GM19397 (cell line): ENCODE data around the gene MTMR2.

Source experiments
- ATAC-seq: cut with Tn5 transposase; IDR thresholded peaks from one replicate; pipeline ENCODE4 v1.9.1; 2021; ENCODE audit warnings: mild to moderate bottlenecking, moderate library complexity; ENCODE audit not compliant: unreplicated experiment

MTMR2 gene

DNA sequence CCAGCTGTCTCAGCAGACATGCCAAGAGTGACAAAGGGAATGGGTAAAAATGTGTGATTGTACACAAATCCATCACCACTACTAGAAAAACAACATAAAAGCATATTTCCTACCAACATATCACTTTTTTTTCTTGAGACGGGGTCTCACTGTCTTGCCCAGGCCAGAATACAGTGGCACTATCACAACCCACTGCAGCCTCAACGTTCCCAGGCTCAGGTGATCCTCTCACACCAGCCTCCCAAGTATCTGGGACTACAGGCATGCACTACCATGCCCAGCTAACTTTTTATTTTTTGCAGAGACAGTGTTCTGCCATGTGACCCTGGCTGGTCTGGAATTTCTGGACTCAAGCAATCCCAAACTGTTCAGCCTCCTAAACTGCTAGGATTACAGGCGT is 5.2 kb downstream of the MTMR2 start:
- no peak for ATAC-seq

DNA sequence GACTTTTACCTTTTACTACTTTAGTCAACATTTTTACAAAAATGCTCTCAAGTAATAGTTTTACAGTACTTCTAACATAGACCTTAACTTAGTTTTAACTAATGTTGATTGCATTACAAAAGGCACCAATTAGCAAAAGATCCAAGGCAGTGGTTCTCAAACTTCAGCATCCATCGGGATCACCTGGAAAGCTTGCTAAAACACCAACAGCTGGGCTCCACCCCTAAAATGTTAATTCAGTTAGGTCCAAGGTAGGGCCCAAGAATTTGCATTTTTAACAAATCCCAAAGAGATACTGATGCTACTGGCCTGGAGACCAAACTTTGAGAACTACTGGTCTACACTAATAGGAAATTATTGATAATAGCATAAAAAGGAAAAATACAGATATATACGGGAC is 5.9 kb downstream of the MTMR2 start:
- ATAC-seq, result no peak

DNA sequence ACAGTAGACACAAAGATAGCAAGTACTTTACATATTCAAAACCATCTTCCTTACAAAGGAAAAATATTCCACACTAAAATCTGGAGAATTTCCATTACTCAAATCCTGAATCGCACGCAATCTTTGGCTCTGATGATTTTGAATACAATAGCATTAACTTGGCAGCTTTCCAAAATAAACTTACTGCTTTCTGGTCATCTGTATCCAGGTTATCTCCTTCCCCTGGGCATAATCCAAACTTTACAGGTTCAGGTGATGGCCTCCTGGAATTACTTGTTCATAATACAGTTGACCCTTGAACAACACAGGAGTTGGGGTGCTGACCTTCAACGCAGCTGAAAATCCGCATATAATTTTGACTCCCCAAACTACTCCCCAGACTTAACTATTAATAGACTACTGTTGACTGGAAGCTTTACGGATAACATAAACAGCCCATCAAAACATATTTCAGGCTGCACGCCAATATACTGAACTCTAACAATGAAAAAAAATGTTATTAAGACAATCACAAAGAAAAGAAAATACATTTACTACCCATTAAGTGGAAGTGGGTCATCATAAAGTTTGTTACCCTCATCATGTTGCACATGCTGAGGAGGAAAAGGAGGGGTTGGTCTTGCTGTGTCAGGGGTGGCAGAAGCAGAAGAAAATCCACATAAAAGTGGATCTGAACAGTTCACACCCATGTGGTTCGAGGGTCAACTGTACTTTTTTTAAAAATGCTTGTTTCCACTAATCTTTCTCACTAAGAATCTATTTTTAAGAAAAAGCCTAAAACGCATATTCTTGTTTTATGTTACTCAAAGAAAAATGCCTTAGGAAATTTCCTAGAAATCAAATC is 6.5 kb downstream of the MTMR2 start:
- no peak for ATAC-seq

DNA sequence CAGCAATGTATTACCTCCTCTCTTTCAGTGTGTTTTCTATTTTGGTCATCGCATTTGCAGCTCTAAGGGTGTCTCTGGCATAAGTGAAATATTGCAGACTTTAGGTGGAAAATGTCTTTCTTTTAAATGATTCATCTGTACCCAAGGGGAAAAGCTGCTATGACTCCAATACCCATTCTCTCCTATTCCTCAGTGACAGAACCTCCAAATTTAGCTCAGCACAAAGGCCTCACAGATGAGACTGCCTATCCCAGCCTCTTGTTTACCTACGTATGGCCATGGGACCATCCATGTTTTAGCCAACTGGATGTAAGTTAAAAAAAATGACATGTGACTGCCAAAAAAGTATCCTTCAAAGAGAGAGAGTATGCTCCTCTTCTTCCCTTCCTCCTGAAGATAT is 7.9 kb downstream of the MTMR2 start:
- ATAC-seq, result no peak

DNA sequence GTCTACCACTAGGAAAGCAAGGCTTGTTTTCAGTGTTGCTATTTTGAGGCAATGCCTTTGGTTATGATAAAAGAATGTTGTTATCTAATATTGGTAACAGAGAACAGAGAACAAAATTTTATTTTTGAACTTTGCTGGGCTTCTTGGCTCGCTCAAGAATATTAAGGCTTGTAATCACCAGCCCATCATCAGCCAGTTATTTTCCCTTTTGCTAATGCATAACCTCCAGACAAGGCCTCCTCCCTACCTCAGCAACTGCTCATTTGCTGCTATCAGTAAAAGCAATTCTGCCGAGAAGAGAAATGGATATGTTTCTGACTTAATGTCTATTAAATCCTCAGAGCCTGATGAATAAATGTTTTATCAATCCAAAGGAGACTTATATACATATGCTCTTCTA is 8.9 kb downstream of the MTMR2 start:
- no peak for ATAC-seq

DNA sequence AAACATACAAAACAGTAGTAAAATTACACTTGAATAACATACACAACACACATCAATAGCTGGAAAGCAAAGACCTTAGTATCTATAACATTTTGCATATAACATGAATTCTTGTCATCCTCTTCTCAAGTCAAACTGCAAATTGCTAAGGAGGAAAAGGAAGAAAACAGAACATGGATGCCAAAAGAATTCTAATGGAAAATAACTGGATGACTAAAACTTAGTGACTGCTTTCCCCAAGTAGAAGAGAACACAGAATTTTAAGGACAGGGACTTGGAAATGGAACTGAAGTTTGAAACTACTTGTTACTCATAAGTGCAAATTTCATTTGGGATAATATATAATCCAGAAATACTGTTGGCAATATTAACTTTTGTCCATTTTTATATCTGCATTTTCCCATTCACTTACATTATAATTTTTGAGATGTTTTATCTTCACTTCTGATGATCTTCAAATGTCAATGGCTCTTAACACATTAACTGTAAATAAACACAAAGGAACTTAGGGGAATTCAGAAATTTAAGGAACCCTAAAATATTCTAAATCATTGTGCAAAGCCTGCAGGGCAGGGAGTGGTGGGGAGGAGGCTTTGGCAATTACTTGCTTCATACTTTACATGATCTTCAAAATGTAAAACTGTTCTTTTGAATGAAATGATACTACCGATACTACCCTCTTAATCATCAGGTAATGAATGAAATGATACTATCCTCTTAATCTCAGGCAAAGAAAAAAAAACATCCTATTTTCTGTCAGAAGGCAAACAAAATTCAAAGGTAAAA is 9.9 kb downstream of the MTMR2 start:
- no peak for ATAC-seq

DNA sequence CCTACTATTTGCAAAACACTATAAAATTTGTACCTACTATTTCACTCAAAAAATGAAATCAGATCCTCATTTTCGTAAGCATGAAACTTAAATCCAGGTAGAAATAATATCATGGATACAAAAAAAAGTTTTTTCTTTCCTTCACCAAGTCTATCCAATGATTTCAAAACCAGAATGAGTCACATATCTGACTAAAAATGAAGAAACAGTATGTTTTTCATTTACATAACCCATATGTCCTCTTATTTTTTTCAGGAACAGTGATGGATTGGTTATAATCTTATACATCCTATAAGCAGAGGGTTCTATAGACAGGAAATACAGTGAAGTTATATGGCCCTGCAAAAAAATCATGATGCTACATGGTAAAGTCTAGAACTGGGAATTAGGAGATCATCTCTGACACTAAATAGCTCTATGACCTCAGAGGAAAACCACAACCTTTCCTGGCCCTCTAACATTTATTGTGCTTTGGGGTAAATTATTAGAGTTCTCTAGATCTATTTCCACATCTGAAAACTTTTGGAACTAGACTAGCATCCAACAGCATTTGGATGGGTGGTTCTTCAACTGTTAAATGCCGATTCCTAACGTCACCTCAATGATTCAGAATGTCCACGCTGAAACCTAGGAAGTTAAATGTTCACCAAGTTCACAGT is 10.9 kb downstream of the MTMR2 start:
- ATAC-seq, result no peak

DNA sequence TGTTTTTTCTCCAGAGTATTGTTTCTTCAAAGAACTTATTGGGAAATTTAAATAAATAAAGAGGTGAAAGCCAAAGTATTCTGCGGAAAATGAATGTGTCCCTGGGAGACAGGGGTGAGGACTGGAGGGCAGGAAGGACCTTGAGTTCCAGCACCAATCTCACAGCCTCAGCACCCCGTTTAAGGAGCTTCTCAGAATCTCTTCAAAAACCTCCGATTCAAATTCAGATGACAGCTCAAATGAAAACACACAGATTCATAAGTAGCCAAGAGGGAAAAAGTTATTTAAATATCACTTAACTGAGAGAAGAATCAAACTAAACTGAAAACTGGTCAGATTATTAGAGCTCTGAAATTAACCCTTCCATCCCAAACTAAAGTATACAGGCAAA is 12.5 kb downstream of the MTMR2 start:
- ATAC-seq, result no peak

DNA sequence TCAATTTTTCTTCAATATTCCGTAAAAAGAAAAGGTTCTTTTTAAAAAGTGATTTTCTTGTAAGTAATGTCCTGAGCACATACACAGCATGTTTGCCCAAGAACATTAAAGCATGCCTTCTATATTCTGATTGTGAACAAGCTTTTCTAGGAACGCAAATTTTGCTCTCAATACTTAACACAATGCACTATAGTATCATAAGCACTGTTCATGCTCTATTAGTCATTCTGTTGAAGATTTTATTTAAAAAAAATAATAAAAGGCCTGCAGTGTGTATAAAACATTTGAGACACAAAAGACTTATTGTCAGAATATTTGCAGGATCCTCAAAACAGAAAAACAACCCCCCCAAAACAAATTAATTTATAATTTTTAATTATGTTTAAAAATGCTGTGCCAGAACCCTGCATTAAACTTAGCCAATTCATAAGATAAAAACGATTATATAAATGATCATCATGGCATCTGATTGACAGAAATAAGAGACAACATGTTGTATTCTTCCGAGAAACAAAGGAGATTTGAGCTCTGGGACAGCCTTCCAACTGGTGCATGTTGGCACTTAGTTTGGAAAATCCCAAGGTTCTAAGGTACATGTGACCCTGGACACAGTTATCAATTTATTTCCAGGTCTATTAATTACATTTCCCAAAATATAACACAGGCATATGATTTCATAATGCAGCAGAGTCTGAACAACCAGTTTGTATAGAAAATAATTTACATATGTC is 13.1 kb downstream of the MTMR2 start:
- no peak for ATAC-seq

DNA sequence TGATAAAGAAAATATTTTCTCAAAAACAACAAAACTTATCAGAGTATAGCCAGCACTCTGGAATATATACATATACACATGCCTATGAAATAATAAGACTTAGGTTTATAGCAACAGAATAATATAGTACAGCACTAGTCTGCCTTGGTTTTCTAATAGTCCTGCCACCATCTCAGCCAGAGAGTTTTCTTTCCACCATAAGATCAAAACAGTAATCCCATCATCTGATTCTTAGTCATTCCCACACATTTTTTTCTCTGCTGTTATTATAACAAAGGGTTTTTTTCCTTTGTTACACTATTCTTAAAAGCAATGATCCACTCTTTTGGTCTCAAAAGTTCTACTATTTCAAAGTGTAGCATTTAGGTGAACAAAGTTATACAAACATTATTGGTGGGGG is 15.1 kb downstream of the MTMR2 start:
- no peak for ATAC-seq

DNA sequence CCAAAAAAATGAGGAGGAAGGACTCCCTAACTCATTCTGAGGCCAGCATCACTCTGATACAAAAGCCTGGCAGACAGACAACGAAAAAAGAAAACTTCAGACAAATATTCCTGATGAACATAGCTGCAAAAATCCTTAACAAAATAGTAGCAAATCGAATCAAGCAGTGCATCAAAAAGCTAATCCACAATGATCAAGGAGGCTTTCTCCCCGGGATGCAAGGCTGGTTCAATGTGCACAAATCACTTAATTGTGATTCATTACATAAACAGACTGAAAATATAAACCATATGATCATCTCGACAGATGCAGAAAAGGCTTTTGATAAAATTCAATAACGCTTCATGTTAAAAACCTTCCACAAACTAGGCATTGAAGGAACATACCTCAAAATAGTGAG is 16.4 kb downstream of the MTMR2 start:
- no peak for ATAC-seq

DNA sequence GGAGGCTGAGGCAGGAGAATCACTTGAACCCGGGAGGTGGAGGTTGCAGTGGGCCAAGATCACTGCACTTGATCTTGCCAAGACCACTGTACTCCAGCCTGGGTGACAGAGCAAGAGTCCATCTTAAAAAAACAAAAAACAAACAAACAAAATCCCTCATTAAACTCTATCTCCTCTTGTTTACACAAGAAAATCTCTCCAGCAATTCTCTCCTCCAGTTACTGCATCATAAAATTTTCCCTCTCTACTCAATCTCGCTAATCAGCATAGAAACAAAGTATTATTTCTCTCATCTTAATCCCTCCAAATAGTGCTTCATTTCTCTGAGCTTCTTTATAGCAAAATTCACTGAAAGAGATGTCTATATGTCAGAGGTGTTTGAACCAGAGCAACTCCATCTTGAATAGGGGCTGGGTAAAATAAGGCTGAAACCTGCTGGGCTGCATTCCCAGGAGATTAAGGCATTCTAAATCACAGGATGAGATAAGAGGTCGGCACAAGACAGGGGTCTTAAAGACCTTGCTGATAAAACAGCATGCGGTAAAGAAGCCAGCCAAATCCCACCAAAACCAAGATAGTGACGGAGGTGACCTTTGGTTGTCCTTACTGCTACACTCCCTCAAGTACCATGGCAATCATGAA is 19.8 kb downstream of the MTMR2 start:
- ATAC-seq, result no peak

DNA sequence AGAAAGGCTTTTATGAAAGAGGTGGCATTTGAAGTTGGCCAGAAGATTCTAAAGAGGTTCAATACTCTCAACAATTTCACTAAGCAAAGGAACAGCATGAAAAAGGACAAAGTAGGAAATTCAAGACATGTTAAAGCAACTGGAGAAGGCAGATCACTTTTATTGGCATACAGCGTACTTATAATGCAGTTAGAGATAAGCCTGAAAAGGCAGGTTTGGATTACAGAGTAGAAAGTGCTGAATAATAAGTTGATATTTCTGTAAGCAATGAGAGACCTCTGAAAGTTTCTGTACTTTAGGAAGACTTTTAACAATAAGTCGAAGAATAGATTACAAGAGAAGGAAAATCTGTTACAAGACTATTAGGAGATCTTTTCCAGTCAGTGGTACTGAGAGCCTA is 25.1 kb downstream of the MTMR2 start:
- ATAC-seq, result no peak

DNA sequence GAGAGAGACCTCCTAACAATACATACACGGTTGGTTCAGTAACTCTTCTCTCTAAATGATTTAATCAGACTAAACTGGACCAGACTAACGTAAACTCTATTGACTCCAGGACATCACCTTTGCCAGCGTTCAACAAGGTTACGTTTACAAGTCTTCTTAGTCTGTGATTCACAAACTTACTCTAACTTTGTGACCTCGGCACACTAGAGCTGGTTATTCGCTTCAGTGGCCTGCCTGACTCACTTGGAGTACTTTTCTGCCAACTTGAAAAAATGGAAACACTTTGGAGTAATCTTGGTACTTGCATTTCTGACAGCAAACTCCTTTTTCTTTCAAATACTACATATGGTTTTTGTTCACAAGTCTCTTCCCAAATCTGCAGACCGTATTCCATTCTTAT is 26.2 kb downstream of the MTMR2 start:
- no peak for ATAC-seq

DNA sequence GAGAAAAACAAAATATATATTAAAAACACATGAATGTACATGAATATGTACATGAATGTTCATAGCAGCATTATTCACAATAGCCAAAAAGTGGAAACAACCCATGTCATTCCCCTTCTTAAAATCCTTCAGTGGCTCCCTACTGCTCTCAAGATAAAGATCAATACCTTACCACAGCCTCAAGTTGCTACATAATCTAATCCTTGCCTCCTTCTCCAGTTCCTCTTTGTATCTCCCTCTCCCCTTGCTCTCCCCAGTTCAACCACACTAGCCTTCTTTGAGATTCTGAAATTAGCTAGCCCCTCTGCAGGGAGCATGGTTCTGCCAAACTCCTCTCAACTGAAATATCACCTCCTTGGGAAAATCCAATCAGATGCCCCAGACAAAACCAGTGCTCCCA is 28.1 kb downstream of the MTMR2 start:
- no peak for ATAC-seq

DNA sequence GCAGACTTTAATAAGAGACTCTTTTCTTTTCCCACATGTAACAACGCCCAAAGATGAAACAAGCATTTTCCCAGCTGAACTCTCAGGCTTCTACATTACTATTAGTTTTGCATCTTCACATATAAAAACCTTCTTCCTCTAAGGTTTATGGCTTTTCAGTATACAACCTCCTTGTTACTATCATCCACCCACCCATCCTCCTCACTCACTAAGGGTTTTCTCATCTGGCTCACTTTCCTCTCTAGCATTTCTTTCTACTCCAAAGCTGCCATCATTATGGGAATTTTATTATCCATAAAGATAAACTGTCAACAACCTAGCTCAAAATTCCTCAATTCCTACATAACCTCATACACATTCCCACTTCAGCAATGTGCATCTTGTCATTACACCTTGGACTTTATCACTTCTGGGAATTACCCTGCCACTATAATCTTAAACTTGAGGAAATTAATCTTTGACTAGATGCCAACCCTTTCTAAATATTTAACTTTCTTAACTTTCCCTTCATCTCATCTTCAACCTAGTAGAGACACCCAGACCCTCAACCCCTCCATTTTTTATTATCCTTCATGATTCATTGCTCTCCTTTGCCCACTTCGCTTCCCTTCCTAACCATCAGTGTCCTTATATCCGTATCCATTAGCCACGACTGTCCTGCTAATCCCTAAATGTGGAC is 30.9 kb downstream of the MTMR2 start:
- no peak for ATAC-seq

DNA sequence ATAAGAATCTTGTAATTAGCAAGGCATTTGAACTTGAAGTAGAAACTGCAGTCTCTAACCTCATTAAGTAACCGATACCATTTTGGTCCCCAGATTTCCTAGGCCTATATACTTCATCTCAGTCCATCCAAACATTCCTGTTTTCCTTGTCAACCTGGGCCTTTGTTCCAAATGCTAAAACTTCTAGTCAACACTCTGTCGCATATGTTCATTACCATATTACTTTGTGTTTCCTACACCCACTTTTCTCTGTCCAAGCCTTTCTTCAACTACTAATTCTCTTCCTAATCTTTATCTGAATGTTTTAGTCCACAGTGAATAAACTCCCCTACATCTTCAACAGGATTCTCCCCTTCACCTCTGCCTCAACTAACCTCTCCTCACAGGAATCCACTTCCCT is 31.4 kb downstream of the MTMR2 start:
- no peak for ATAC-seq

DNA sequence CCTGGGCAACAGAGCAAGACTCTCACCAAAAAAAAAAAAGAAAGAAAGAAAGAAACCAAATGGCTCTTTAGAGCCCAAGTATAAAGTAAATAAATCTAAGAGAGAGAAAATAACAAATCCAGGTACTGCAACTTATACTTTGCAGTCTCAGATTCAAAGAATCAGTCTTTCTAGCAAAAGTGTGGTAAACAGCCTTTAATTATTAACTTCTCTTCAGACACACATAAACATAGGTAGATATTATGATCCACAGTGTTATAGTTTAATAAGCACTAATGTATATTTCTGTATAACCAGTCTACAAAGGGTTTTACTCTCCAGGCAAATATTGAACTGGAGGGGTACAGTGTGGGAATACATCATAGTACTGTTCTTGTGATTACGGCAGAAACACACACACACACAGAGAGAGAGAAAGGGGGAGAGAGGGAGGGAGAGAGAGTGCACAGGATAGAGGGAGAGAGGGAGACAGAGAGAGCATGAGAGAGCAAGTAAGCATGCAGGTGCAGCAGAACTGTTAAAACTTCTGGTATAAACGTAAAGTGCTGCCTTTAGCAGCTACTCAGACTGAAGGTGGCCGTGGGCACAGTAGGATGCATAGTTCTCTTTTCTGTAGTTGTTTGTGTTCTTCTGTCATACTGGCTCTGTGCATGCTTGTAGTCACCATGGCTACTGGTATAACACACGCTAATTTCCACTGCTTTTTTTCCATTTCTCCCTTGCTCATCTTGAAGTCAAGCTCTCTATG is 32.3 kb downstream of the MTMR2 start:
- ATAC-seq, result peak; percentile 65

DNA sequence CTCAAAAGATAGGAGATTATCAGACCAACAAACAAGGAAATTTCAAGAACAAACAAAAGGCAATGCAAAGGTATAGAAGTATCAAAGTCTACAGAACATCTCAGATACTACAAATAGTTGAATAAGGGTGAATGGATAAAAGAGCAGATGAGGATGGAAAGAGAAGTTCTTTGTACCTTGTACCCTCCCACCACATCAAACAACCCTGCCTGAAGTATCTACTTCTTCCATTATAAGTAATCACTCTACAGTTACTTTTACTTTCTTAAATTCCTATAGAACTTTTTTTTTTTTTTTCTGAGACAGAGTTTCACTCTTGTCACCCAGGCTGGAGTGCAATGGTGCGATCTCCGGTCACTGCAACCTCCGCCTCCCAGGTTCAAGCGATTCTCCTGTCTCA is 35.1 kb downstream of the MTMR2 start:
- no peak for ATAC-seq
